KBM-7 (cell line): ENCODE measurements around the gene SLC25A21.
"Not testable (repeated sequence)": the region's sequence is repeated elsewhere in the genome, so short reads cannot be mapped to it uniquely, and the experiment has no call there.

Experiments used
- DNase-seq: peaks from one replicate; pipeline ENCODE4 v3.0.0-alpha.2; 2015
- in situ Hi-C: fragments of 300-500 bp; cut with MboI; formaldehyde crosslinking; loops from 2 replicates; pipeline ENCODE4 v1.14.3; 2020; ENCODE audit warnings: low sequenced_read_pairs, low pct_unique_long_range_greater_than_20kb, mixed read lengths

SLC25A21 gene

GRCh38 chr14:37187840-37188577 is 15.6 kb upstream of the SLC25A21 start:
- DNase-seq, in situ Hi-C loops: not testable (repeated sequence)

DNA sequence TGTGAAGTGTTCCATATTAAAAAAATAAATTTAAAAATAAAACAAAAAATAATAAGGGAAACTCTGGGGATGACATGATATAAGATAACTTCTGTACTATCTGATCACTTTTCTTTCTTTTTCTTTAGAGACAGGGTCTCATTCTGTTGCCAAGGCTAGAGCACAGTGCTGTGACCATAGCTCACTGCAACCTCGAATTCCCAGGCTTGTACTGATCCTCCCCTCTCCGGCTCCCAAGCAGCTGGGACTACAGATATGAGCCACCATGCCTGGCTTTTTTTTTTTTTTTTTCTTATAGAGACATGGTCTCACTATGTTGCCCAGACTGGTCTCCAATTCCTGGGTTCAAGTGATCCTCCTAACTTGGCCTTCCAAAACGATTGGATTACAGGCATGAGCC is 14.9 kb upstream of the SLC25A21 start:
- in situ Hi-C loops, result no loop called here
- no peak for DNase-seq

DNA sequence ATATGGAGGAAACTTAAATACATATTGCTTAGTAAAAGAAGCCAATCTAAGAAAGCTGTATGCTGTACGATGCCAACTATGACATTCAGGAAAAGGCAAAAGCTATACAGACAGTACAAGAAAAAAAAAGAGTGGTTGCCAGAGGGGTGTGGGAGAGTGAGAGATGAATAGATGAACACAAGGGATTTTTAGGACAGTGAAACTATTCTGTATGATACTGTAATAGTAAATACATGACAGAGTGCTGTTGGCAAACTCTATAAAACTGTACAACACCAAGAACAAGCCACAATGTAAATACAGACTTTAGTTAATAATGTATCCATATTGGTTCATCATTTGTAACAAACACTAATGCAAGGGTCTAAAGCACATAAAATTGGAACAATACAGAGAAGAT is 14.5 kb upstream of the SLC25A21 start:
- no peak for DNase-seq
- in situ Hi-C loops, result no loop called here

GRCh38 chr14:37185670-37186069 is 13.3 kb upstream of the SLC25A21 start:
- in situ Hi-C loops, result no loop called here
- no peak for DNase-seq

DNA sequence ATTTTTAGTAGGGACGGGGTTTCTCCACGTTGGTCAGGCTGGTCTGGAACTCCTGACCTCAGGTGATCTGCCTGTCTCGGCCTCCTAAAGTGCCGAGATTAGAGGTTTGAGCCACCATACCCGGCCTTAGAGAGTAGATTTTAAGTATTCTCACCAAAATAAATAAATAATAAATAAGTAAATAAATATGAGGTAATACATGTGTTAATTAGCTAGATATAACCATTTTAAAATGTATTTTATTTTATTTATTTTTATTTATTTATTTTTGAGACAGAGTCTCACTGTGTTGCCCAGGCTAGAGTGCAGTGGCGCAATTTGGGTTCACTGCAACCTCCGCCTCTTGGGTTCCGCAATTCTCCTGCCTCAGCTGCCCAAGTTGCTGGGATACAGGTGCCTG is 12.1 kb upstream of the SLC25A21 start:
- in situ Hi-C loops, DNase-seq: not testable (repeated sequence)

DNA sequence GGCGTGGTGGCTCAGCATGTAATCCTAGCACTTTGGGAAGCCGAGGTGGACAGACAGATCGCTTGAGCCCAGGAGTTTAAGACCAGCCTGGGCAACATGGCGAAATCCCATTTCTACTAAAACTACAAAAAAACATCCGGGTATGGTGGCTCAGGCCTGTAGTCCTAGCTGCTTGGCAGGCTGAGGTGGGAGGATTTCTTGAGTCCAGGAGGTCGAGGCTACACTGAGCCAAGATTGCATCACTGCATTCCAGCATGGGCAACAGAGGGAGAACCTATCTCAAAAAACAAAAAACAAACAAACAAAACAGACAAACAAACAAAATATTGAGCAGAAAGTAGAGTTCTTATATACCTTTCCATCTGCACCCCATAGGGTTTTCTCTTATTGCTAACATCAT is 9.0 kb upstream of the SLC25A21 start:
- DNase-seq, result no peak
- in situ Hi-C loops, result no loop called here

GRCh38 chr14:37180886-37181285 is 8.5 kb upstream of the SLC25A21 start:
- in situ Hi-C loops, DNase-seq: not testable (repeated sequence)

DNA sequence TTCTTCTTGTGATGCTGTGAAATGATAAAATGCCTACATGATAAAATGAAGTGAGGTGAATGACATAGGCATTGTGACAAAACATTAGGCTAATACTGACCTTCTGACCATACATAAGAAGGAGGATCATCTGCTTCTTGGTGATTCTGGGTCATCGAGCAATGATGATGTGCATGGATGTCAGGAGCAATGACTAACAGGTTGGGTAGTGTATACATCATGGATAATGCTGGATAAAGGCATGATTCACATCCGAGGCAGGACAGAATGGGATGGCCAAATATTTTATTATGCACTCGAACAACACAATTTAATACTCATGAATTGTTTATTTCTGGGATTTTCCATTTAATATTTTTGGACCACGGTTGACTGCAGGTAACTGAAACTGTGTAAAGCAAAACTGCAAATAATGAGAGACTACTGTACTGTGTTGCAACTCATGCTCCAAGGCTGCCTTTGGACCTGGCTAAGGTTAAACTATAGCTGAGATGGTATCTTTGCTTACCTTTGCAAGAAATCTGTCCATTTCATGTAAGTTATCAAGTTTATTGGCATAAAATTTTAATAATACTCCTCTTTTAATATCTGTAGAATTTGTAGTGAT is 7.6 kb upstream of the SLC25A21 start:
- in situ Hi-C loops, result no loop called here

DNA sequence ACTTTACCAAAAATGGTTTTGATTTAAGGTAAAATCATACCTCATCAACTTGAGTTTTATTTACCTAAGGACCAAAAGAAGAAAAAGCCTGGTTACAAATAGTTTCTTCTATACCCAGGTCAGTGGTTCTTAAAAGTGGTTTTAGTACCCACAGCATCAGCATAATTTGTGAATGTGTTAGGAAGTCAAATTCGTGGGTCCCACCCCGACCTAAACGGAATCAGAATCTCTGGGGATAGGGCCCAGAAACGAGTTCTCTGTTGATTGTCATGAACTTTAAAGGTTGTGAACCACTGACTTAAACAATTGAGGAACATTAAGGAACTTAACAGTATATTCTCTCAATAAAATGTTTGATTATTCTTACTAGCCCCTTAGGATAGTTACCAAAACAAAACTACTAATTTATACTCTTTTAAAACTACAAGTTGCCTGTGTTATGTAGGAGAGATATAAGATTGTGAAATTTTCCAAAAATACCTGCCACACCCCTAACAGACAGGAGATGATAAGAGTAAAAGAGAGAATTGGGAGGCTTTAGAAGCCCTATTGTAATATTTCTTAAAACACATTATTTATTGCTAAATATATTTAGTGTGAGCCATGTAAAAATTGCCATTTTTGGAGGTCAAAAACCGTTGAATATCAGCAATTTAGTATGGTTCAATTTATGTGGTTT is 669 bp upstream of the SLC25A21 start:
- in situ Hi-C loops, result no loop called here
- DNase-seq, result no peak

More for the DNA sequence above, 7.6 kb upstream of the SLC25A21 start:
- no peak for DNase-seq

- DNase-seq, result no peak
- in situ Hi-C loops, result no loop called here
Measured at GRCh38 chr14:37171678-37172023, 755 bp downstream of the SLC25A21 start.

GRCh38 chr14:37170993-37171392 is 1.4 kb downstream of the SLC25A21 start:
- in situ Hi-C loops, result no loop called here
- no peak for DNase-seq

- in situ Hi-C loops, result no loop called here
- DNase-seq, result no peak
Measured at GRCh38 chr14:37170237-37170636, 2.2 kb downstream of the SLC25A21 start.

- in situ Hi-C loops, result no loop called here
- DNase-seq, result no peak
Measured at GRCh38 chr14:37168721-37169120, 3.7 kb downstream of the SLC25A21 start.

GRCh38 chr14:37167151-37168047 is 5.0 kb downstream of the SLC25A21 start:
- in situ Hi-C loops, result no loop called here

DNA sequence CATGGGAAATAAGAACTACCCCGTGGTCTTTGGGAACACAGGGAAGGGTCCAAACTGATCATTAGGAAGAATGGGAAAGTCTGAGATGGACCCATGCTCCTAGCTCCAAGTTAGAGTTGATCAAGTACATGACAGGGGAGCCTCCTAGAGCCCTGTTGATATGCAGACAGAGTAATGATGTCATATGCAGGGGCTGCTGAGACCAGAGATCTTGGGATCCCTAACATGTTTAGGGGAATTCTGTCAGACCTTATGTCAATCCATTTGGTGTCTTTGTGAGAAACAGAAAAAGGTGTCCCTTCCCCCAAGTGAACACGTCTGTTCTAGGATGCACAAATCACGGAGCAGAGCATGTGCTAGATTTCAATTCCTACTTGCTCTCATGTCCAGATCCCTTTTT is 6.6 kb downstream of the SLC25A21 start:
- in situ Hi-C loops, result no loop called here
- DNase-seq, result no peak

More at GRCh38 chr14:37167151-37168047, 5.0 kb downstream of the SLC25A21 start:
- no peak for DNase-seq

DNA sequence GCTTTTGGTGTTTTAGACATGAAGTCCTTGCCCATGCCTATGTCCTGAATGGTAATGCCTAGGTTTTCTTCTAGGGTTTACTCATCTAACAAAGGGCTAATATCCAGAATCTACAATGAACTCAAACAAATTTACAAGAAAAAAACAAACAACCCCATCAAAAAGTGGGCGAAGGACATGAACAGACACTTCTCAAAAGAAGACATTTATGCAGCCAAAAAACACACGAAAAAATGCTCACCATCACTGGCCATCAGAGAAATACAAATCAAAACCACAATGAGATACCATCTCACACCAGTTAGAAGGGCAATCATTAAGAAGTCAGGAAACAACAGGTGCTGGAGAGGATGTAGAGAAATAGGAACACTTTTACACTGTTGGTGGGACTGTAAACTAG is 10.1 kb downstream of the SLC25A21 start:
- DNase-seq, in situ Hi-C loops: not testable (repeated sequence)

DNA sequence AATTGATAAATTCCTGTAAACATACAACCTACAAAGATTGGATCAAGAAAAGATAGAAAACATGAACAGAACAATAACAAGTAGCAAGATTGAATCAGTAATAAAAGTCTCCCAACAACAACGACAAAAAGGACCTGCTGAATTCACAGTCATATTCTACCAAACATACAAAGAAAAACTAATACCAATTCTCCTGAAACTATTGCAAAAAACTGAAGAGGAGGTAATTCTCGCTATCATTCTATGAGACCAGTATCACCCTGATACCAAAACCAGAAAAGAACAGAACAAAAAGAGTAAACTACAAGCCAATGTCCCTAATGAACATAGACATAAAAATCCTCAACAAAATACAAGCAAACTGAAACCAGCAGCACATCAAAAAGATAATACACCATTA is 14.4 kb downstream of the SLC25A21 start:
- DNase-seq, result no peak
- in situ Hi-C loops, result no loop called here

GRCh38 chr14:37153483-37153882 is 18.9 kb downstream of the SLC25A21 start:
- in situ Hi-C loops, result no loop called here
- no peak for DNase-seq

- no peak for DNase-seq
- in situ Hi-C loops, result no loop called here
Measured at GRCh38 chr14:37153005-37153404, 19.4 kb downstream of the SLC25A21 start.
